Measurements from ENCODE around the gene SLMAP. TPM values are rescaled to one million over a fixed set of nuclear protein-coding genes. Genes with fewer than 3 reads are reported as not detected.

Gene SLMAP
- total and polyA plus RNA-seq, 2 of the 13 experiments (the other 11 are each of a cell fraction or from before 2014, with no cell fraction given), result 24.0 to 48.3 TPM

DNA sequence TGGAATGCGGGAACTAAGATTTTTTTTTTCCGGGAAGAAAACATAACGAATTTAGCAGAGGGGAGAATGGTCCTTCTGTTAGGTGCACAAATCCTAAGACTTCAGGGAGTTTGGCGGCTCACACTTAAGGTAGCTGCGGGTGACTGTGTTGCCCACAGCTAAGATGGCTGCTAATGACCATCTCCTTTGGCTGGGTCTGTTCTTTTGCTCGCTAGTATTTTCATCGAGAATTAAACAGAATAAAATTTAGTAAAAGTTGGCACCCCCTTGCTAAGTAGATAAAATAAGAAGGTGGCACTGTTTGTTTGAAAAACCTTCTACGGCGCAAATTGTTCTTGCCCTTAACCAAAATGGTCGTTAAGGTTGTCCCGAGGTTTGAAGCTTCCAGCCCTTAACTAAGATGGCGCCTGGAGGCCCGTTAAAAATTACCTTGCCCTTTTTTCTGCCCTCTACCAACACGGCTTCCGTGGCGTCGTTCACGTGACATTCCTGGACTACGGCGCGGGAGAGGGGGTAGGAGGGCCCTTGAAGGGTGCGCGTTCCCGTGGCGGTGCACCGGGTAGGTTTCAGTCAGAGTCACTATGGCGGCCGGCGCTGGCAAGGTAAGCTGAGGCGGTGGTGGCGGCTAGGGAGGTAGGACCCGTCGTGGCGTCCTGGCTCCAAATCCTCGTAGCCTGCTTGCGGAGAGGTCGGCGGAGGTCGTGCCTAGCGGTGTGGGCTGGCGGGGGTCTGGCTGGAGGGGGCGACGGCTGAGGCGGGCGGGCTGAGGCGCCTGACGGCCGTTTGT, at the start of gene SLMAP (continued):
- TF ChIP-seq ARHGAP35 (CRISPR knock-in tag; IDR thresholded peaks at IDR 0.05; ENCODE audit: borderline replicate concordance), result no peak
- peak; percentile 89 for TF ChIP-seq BCL6 (CRISPR knock-in tag; IDR thresholded peaks at IDR 0.05)
- TF ChIP-seq, protein P1, sequence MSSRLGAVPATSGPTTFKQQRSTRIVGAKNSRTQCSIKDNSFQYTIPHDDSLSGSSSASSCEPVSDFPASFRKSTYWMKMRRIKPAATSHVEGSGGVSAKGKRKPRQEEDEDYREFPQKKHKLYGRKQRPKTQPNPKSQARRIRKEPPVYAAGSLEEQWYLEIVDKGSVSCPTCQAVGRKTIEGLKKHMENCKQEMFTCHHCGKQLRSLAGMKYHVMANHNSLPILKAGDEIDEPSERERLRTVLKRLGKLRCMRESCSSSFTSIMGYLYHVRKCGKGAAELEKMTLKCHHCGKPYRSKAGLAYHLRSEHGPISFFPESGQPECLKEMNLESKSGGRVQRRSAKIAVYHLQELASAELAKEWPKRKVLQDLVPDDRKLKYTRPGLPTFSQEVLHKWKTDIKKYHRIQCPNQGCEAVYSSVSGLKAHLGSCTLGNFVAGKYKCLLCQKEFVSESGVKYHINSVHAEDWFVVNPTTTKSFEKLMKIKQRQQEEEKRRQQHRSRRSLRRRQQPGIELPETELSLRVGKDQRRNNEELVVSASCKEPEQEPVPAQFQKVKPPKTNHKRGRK (CRISPR knock-in tag; IDR thresholded peaks at IDR 0.05), result no peak
- no peak for TF ChIP-seq TCF12 (IDR thresholded peaks at IDR 0.05)
- TF ChIP-seq TCF12 (CRISPR knock-in tag; IDR thresholded peaks at IDR 0.05), result no peak
- TF ChIP-seq ZFAT (CRISPR knock-in tag; conservative IDR thresholded peaks at IDR 0.05), result no peak
- no peak for TF ChIP-seq EED (CRISPR knock-in tag; IDR thresholded peaks at IDR 0.05)
- TF ChIP-seq ETV5 (CRISPR knock-in tag; IDR thresholded peaks at IDR 0.05; ENCODE audit: borderline replicate concordance), result peak; percentile 43; the same call in 1 of the 2 replicates
- TF ChIP-seq, protein P2, sequence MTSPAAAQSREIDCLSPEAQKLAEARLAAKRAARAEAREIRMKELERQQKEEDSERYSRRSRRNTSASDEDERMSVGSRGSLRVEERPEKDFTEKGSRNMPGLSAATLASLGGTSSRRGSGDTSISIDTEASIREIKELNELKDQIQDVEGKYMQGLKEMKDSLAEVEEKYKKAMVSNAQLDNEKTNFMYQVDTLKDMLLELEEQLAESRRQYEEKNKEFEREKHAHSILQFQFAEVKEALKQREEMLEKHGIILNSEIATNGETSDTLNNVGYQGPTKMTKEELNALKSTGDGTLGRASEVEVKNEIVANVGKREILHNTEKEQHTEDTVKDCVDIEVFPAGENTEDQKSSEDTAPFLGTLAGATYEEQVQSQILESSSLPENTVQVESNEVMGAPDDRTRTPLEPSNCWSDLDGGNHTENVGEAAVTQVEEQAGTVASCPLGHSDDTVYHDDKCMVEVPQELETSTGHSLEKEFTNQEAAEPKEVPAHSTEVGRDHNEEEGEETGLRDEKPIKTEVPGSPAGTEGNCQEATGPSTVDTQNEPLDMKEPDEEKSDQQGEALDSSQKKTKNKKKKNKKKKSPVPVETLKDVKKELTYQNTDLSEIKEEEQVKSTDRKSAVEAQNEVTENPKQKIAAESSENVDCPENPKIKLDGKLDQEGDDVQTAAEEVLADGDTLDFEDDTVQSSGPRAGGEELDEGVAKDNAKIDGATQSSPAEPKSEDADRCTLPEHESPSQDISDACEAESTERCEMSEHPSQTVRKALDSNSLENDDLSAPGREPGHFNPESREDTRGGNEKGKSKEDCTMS (CRISPR knock-in tag; conservative IDR thresholded peaks at IDR 0.05), result no peak
- peak; percentile 72 for TF ChIP-seq MIXL1 (CRISPR knock-in tag; IDR thresholded peaks at IDR 0.05)
- 0 out of 2 replicates have a peak, but pooled peaks have one; percentile 5 for TF ChIP-seq SMYD3 (CRISPR knock-in tag; IDR thresholded peaks at IDR 0.05)
- TF ChIP-seq CHD4 (IDR thresholded peaks at IDR 0.05; ENCODE audit: borderline replicate concordance, low read length), result no peak
- no peak for TF ChIP-seq ZNF251 (CRISPR knock-in tag; IDR thresholded peaks at IDR 0.05)
- TF ChIP-seq MTA3 (CRISPR knock-in tag; IDR thresholded peaks at IDR 0.05), result no peak
- TF ChIP-seq RAD51 (IDR thresholded peaks at IDR 0.05; ENCODE audit: borderline replicate concordance), result peak; percentile 71
- peak; percentile 63 for TF ChIP-seq MXD4 (CRISPR knock-in tag; IDR thresholded peaks at IDR 0.05)
- peak; percentile 82; the same call in 1 of the 2 replicates for TF ChIP-seq SIN3A (IDR thresholded peaks at IDR 0.05; ENCODE audit: borderline replicate concordance, low read depth, low read length)
- 0 out of 2 replicates have a peak, but pooled peaks have one; percentile 58 for TF ChIP-seq DNMT3B (CRISPR knock-in tag; conservative IDR thresholded peaks at IDR 0.05)
- TF ChIP-seq CBX2 (IDR thresholded peaks at IDR 0.05; ENCODE audit: low read depth, low read length), result no peak
- TF ChIP-seq CBX2 (CRISPR knock-in tag; IDR thresholded peaks at IDR 0.05; ENCODE audit: low read depth), result no peak
- TF ChIP-seq, protein P3, sequence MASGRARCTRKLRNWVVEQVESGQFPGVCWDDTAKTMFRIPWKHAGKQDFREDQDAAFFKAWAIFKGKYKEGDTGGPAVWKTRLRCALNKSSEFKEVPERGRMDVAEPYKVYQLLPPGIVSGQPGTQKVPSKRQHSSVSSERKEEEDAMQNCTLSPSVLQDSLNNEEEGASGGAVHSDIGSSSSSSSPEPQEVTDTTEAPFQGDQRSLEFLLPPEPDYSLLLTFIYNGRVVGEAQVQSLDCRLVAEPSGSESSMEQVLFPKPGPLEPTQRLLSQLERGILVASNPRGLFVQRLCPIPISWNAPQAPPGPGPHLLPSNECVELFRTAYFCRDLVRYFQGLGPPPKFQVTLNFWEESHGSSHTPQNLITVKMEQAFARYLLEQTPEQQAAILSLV (CRISPR knock-in tag; IDR thresholded peaks at IDR 0.05; ENCODE audit: borderline replicate concordance), result 0 out of 2 replicates have a peak, but pooled peaks have one; percentile 37
- no peak for TF ChIP-seq THYN1 (CRISPR knock-in tag; IDR thresholded peaks at IDR 0.05; ENCODE audit: borderline replicate concordance, low read depth)
- no peak; the same call in 1 of the 2 replicates for TF ChIP-seq ZNF83 (CRISPR knock-in tag; IDR thresholded peaks at IDR 0.05; ENCODE audit: borderline replicate concordance)
- no peak for TF ChIP-seq CENPX (CRISPR knock-in tag; IDR thresholded peaks at IDR 0.05)
- no peak for TF ChIP-seq ZNF264 (CRISPR knock-in tag; IDR thresholded peaks at IDR 0.05)
- TF ChIP-seq ZNF232 (CRISPR knock-in tag; IDR thresholded peaks at IDR 0.05; ENCODE audit: borderline replicate concordance), result no peak
- TF ChIP-seq ZNF10 (CRISPR knock-in tag; IDR thresholded peaks at IDR 0.05; ENCODE audit: borderline replicate concordance, low read depth), result no peak
